Stimulated activated CD8-positive, alpha-beta memory T cell treated with anti-CD3 and anti-CD28 coated beads, Interleukin-2, amount 100 ng/mL, for 1 hour (primary cell): ENCODE measurements around the gene CYFIP2.
A peak's percentile ranks its signal among the peaks of the same experiment; 100 is the strongest.
"Not testable (repeated sequence)": the region's sequence is repeated elsewhere in the genome, so short reads cannot be mapped to it uniquely, and the experiment has no call there.

Experiments used
- DNase-seq, 2 donors: peaks; one replicate each; pipeline ENCODE4 v3.0.0-alpha.2; 2020; ENCODE audit warnings: low read depth in 2 of 2

The CYFIP2 gene

GRCh38 chr5:157389103-157389502 lies 123.2 kb downstream of the CYFIP2 start:
- no peak for DNase-seq

- no peak for DNase-seq
These were observed 124.2 kb downstream of the CYFIP2 start for GRCh38 chr5:157390133-157390532.

GRCh38 chr5:157390551-157391297 lies 124.8 kb downstream of the CYFIP2 start:
- DNase-seq = peak; percentile 10 to 19

- no peak for DNase-seq
These were observed 132.4 kb downstream of the CYFIP2 start for GRCh38 chr5:157398305-157398704.

- no peak for DNase-seq
These were observed 135.0 kb downstream of the CYFIP2 start for GRCh38 chr5:157400741-157401495.

GRCh38 chr5:157415838-157416237 lies 149.9 kb downstream of the CYFIP2 start:
- DNase-seq = no peak

- DNase-seq = not testable (repeated sequence)
These were observed 153.6 kb downstream of the CYFIP2 start for GRCh38 chr5:157419521-157419920.

GRCh38 chr5:157429920-157430319 lies 164.0 kb downstream of the CYFIP2 start:
- DNase-seq = not testable (repeated sequence)

- DNase-seq = peak in 1 of 2 donors; percentile 4
These were observed 165.7 kb downstream of the CYFIP2 start for GRCh38 chr5:157431544-157432200.

GRCh38 chr5:157434096-157434495 lies 168.2 kb downstream of the CYFIP2 start:
- no peak for DNase-seq

GRCh38 chr5:157443041-157443549 lies 177.2 kb downstream of the CYFIP2 start:
- no peak for DNase-seq

GRCh38 chr5:157444224-157444623 lies 178.3 kb downstream of the CYFIP2 start:
- no peak for DNase-seq
